ENCODE data around the gene CAMP.
A peak's percentile ranks its signal among the peaks of the same experiment; 100 is the strongest.

Gene CAMP

GRCh38 chr3:48215019-48215418, 8.3 kb upstream of the CAMP start:
- no peak for DNase-seq

- DNase-seq = no peak
Measured at GRCh38 chr3:48215466-48215865, 7.8 kb upstream of the CAMP start.

GRCh38 chr3:48215876-48216275, 7.4 kb upstream of the CAMP start:
- DNase-seq = no peak

GRCh38 chr3:48217449-48217848, 5.8 kb upstream of the CAMP start:
- no peak for DNase-seq

- no peak for DNase-seq
Measured at GRCh38 chr3:48218537-48218936, 4.8 kb upstream of the CAMP start.

GRCh38 chr3:48219543-48219942, 3.8 kb upstream of the CAMP start:
- DNase-seq = no peak

- DNase-seq = no peak
Measured at GRCh38 chr3:48220746-48221145, 2.5 kb upstream of the CAMP start.

GRCh38 chr3:48225587-48225986, 2.3 kb downstream of the CAMP start:
- DNase-seq = no peak

GRCh38 chr3:48226939-48227338, 3.6 kb downstream of the CAMP start:
- DNase-seq = no peak

GRCh38 chr3:48232232-48232631, 8.9 kb downstream of the CAMP start:
- no peak for DNase-seq

GRCh38 chr3:48232734-48233133, 9.4 kb downstream of the CAMP start:
- peak; percentile 65 for DNase-seq

GRCh38 chr3:48233542-48233941, 10.2 kb downstream of the CAMP start:
- DNase-seq = no peak

GRCh38 chr3:48236531-48236930, 13.2 kb downstream of the CAMP start:
- no peak for DNase-seq

GRCh38 chr3:48238531-48239085, 15.3 kb downstream of the CAMP start:
- no peak for DNase-seq

GRCh38 chr3:48240000-48240963, 17.0 kb downstream of the CAMP start:
- peak; percentile 92 for DNase-seq

GRCh38 chr3:48241796-48242455, 18.6 kb downstream of the CAMP start:
- no peak for DNase-seq

GRCh38 chr3:48243886-48244285, 20.6 kb downstream of the CAMP start:
- no peak for DNase-seq

- DNase-seq = no peak
Measured at GRCh38 chr3:48244461-48244860, 21.2 kb downstream of the CAMP start.

GRCh38 chr3:48245136-48245535, 21.8 kb downstream of the CAMP start:
- no peak for DNase-seq

- no peak for DNase-seq
Measured at GRCh38 chr3:48247401-48247811, 24.1 kb downstream of the CAMP start.

GRCh38 chr3:48248095-48248850, 25.0 kb downstream of the CAMP start:
- DNase-seq = no peak

- DNase-seq = no peak
Measured at GRCh38 chr3:48256557-48256956, 33.3 kb downstream of the CAMP start.

GRCh38 chr3:48258530-48258929, 35.2 kb downstream of the CAMP start:
- DNase-seq = no peak

All from DMS 273 treated with DMSO at 0.1 percent for 48 hours (cell line).